NCI-H2227 (cell line): ENCODE results near the gene TMEM131.
A peak's percentile ranks its signal among the peaks of the same experiment; 100 is the strongest.
"Not testable (repeated sequence)": the region's sequence is repeated elsewhere in the genome, so short reads cannot be mapped to it uniquely, and the experiment has no call there.

Experiments used
- DNase-seq: peaks from one replicate; lab custom pipeline; 2025; ENCODE audit not compliant: unreplicated experiment; lab: John Stamatoyannopoulos, UW

Gene TMEM131

GRCh38 chr2:98025481-98026037 lies 29.8 kb upstream of the TMEM131 start:
- DNase-seq, result no peak

DNA sequence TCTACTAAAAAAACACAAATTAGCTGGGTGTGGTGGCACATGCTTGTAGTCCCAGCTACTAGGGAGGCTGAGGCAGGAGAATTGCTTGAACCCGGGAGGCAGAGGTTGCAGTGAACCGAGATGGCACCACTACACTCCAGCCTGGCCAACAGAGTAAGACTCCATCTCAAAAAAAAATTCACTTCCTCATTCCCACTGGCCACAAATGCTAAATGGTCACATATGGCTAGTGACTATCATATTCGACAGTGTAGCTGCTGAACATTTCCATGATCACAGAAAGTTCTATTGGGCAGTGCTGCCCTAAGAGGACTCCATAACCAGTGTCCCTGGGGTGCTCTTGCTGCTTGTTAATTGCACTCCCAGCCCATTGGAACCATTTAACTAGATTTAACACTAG lies 26.3 kb upstream of the TMEM131 start:
- not testable (repeated sequence) for DNase-seq

GRCh38 chr2:98020992-98021713 lies 25.4 kb upstream of the TMEM131 start:
- peak; percentile 18 for DNase-seq

DNA sequence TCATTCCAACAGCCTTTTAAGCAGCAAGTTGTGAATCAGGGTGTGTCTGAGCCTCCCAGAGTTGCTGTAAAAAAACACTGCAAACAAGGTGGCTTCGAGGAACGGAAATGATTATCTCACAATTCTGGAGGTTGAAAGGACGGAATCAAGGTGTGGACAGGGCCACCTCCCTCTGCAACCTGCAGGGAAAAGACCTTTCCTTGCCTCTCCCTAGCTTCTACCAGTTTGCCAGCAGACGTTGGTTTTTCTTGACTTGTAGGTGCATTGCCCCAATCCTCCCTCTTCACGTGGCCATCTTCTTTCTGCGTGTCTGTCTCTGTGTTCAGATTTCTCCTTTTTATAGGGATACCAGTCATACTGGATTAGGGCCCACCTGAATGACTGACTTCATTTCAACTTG lies 24.8 kb upstream of the TMEM131 start:
- no peak for DNase-seq

DNA sequence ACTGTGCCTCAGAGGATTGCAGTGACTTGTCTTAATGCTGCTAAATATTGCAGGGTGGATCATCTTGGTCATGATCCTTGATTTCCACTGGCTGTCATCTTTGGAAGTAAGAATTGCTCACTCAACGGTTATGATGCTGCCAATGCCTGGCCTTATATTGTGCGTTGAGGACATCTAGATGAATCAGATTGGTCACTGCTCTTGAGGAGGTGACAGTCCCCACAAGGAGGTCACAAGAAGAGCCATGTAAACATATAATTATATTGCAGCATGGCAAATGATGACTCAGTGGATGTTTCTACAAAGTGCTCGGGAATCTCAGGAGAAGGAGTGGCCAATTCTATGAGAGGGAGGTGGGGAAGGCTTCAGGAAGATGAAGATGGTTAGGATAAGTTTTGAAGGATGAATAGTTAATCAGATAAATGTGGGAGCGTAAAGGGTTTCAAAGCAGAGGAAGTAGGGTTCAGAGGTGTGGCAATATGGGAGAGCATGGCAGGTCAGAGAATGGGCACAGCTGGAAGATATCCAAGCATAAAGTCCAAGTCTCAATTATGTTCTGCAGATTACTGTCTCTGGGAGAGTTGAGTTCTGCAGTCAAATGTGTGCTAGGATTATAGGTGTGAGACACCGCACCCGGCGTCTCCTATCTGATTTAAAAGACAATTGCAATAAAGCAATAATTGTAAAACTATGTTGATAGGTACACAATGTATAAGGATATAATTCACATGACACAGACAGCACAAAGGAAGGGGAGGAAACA lies 21.3 kb upstream of the TMEM131 start:
- peak; percentile 23 for DNase-seq

DNA sequence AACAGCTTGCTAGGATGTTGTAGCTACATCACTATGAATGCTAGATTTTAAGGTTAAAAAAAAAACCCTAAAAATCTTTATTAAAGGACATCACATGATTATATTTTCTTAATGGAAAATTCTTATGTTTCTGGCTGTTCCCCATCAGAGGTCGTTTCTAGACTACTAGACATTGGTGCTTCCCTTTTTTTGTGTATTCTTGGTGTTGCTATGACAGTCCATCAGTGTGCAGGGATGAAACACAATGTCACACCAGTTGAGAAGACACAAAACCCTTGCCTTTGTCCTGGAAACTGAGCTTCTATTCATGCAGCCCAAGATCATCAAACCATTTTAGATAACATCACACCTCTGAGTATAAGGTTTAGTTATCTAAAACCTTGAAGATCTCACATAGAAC lies 19.9 kb upstream of the TMEM131 start:
- no peak for DNase-seq

DNA sequence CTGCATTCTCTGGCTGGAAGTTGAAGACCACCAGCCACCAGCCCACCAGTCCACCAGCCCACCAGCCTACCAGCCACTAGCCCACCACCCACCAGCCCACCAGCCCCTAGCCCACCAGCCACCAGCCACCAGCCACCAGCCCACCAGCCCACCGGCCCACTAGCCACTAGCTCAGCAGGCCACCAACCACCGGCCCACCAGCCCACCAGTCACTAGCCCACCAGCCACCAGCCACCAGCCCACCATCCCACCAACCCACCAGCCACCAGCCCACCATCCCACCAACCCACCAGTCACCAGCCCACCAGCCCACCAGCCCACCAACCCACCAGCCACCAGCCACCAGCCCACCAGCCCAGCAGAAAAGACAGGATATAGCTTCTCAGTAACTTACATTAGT lies 18.6 kb upstream of the TMEM131 start:
- DNase-seq, result no peak

DNA sequence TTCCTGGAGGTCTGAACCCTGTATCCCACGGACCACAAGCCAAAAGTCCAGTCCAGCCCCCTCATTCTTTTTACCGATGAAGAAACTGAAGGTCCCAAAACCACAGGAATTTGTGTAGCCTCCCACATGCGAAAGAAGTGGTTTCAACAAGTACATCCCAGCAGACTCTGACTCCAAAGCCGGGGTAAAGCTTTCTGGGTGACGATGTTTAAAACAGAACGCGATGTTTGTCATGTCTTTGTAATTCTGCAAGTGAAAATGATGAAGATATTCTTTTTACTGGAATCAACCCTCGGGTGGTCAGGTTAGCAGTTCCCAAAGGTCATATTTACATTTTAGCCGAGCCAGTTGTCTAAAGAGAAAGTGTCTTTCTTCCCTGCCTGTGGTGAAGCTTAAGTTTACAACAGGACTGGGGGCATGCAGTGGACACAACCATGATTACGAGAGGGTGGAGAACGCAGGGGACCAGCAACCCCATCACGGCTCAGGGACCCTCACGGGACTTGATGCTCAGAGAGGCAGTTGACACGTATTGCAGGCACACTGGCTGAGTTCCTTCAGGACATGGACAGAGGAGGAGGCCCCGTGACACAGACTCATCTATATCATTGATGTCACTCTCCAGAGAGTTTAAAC lies 17.8 kb upstream of the TMEM131 start:
- no peak for DNase-seq

- DNase-seq, result no peak
These were observed 16.8 kb upstream of the TMEM131 start for GRCh38 chr2:98012561-98012991.

GRCh38 chr2:98009887-98010760 lies 14.4 kb upstream of the TMEM131 start:
- DNase-seq, result no peak

GRCh38 chr2:98008415-98008814 lies 12.7 kb upstream of the TMEM131 start:
- no peak for DNase-seq

DNA sequence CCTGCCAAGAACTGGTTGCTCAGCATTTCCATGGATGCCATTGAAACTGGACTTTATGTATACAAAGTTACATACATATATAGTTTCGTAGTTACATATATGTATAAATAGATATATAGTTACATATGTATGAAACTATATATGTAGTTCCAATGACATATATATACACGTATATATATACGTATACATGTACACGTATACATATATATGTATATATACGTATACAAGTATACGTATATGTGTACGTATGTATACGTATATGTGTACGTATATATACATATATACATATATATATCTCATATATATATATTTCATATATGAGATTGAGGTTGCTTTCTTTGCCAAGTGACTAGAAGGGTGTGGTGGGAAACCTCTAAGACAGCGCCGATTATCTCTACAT lies 10.6 kb upstream of the TMEM131 start:
- no peak for DNase-seq

DNA sequence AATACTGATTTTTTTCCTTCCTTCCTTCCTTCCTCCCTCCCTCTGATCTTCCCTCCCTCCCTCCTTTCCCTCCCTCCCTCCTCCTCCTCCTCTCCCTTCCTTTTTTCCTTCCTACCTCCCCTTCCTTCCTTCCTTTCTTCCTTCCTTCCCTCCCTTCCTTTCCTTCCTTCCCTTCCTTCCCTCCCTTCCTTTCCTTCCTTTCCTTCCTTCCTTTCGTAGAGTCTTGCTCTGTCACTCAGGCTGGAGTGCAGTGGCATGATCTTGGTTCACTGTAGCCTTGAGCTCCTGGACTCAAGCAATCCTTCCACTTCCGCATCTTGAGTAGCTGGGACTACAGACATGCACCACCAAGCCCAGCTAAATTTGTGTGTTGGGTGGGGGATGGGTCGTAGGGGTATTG lies 8.9 kb upstream of the TMEM131 start:
- no peak for DNase-seq

DNA sequence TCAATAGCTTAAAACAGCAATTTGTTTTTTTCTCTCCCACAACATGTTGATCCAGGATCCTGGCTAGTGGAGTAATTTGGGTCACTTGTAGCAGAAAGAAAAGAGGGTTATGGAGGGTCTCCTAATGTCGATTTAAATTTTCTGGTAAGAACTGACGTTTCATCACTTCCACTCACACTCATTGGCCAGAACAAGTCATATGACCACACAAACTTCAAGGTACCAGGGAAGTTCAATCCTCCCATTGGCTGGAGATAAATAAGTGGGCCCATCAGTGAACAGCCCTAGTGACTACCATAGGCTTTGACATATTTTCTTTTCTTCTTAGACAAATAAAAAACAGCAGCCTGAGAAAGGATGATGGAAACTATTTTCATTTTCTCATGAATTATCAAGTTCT lies 8.3 kb upstream of the TMEM131 start:
- DNase-seq, result no peak

DNA sequence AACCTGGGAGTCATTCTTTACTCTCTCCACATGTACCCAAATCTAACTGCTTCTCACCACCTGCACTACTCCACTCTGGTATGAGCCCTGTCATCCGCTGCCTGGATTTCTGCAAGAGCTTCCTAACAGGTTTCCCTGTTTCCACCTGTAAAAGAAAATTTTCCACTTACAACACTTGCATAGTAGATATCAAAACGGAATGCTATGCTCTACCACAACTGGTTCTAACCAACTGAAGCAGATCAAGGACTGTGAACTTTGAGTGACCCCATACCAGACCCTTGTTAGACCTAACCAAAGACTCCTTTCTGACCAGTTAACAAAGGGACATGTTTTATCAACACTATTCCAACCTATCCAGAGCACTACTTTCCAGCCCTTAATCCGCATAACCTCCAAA lies 3.8 kb upstream of the TMEM131 start:
- DNase-seq, result no peak

DNA sequence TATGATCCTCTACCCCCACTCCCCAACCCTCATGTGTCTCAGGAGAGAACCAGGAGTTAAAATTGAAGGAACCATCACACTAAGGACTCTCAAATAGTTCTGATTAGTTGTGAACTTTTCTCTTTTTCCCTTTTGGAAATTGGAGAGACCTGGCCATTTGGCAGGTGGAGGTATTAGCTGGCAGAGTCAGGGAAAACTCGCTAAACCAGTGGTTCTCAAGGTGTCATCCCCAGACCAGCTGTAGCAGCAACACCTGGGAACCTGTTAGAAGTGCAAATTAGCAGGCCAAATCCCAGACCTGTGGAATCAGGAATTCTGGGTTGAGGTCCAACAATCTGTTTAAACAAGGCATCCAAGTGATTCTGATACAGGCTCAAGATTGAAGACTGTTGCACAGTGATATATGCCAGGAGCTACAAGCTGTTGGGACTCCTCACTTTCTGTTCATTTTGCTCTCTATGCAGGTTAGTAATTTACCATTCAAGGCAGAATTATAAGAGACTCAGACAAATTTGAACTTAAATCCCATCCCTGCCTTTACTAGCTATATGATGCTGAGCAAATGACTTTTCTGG lies 2.8 kb upstream of the TMEM131 start:
- DNase-seq, result no peak

DNA sequence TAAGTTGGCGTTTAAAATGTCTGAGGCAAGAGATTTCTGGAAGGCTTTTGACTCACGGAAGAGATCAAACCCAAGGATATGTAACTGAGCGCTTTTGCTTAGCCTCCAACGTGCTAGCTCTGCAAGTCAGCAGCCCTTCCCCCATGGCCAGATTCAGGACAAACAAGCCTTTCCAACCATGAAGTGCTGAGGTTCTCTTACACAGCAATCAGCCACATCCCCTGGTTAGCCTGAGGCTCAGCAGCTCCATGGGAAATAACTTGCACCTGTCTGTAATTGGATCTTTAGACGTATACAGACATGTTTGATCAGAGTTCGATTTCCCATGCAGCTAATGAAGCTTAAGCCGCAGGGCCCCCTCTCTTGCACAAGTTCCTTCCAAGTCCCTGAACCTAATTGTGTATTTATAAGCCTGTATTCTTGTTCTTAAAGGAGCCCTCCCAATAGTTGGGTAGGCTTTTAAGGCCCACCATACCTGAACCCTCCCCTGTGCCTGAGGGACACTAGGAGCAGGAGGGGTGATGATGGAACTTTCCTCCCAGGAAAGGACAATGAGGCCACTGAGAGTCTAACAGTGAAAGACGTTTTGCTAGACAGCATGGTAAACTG lies 2.1 kb upstream of the TMEM131 start:
- no peak for DNase-seq

GRCh38 chr2:97996679-97997078 lies 931 bp upstream of the TMEM131 start:
- DNase-seq, result no peak

- peak; percentile 79 for DNase-seq
These were observed 568 bp downstream of the TMEM131 start for GRCh38 chr2:97995026-97995733.
